ENCODE data around the gene PAPSS2. TPM values are rescaled to one million over a fixed set of nuclear protein-coding genes. Genes with fewer than 3 reads are reported as not detected.
"Not testable (repeated sequence)": the region's sequence is repeated elsewhere in the genome, so short reads cannot be mapped to it uniquely, and the experiment has no call there.

The PAPSS2 gene
- total and polyA plus RNA-seq, 2 donors from 2014 or later: 23.5 to 84.2 TPM

- Histone ChIP-seq H3K4me1 (ENCODE audit: control insufficient read depth in 2 of 3, insufficient read depth in 2 of 3, low read depth in 1 of 3, low read length in 3 of 3) (no peaks in the 10 kb centered on the region), H3K27me3 (ENCODE audit: control insufficient read depth, insufficient read depth, low read length) (no peaks in the 10 kb centered on the region), H3K27ac (ENCODE audit: low read depth in 2 of 2, low read length in 2 of 2) (no peak overlapping the region), H3K36me3 (ENCODE audit: control insufficient read depth in 2 of 3, insufficient read depth in 3 of 3, low read length in 3 of 3) (no peaks in the 10 kb centered on the region), H3K9me3 (ENCODE audit: control insufficient read depth in 2 of 3, insufficient read depth in 1 of 3, low read length in 3 of 3) (no peaks in the 10 kb centered on the region), H3K4me3 (ENCODE audit: low read length in 3 of 3) (no peak overlapping the region), H3K9ac (ENCODE audit: low read length in 3 of 3) (no peak overlapping the region)
- intact Hi-C loops (cut with DNase I): no loop called here
- DNase-seq: peak in 2 of 5 donors; percentile 4 to 18
- TF ChIP-seq CTCF (IDR thresholded peaks at IDR 0.05; ENCODE audit: borderline replicate concordance, extremely low read depth, insufficient read depth): no peak
- no peak for FAIRE-seq
Measured at GRCh38 chr10:87618566-87619423, 40.9 kb upstream of the PAPSS2 start.

GRCh38 chr10:87619705-87620104 lies 40.0 kb upstream of the PAPSS2 start:
- Histone ChIP-seq H3K4me3 (ENCODE audit: low read length in 3 of 3) (no peak overlapping the region), H3K36me3 (ENCODE audit: control insufficient read depth in 2 of 3, insufficient read depth in 3 of 3, low read length in 3 of 3) (no peaks in the 10 kb centered on the region), H3K9me3 (ENCODE audit: control insufficient read depth in 2 of 3, insufficient read depth in 1 of 3, low read length in 3 of 3) (no peaks in the 10 kb centered on the region), H3K27me3 (ENCODE audit: control insufficient read depth, insufficient read depth, low read length) (no peaks in the 10 kb centered on the region), H3K9ac (ENCODE audit: low read length in 3 of 3) (no peak overlapping the region), H3K4me1 (ENCODE audit: control insufficient read depth in 2 of 3, insufficient read depth in 2 of 3, low read depth in 1 of 3, low read length in 3 of 3) (no peaks in the 10 kb centered on the region), H3K27ac (ENCODE audit: low read depth in 2 of 2, low read length in 2 of 2) (no peak overlapping the region)
- TF ChIP-seq CTCF (IDR thresholded peaks at IDR 0.05; ENCODE audit: borderline replicate concordance, extremely low read depth, insufficient read depth): no peak
- DNase-seq (no peak), FAIRE-seq (no peak)
- intact Hi-C loops (cut with DNase I): no loop called here

- H3K9me3 ChIP-seq (ENCODE audit: control insufficient read depth in 2 of 3, insufficient read depth in 1 of 3, low read length in 3 of 3); H3K27me3 ChIP-seq (ENCODE audit: control insufficient read depth, insufficient read depth, low read length); H3K36me3 ChIP-seq (ENCODE audit: control insufficient read depth in 2 of 3, insufficient read depth in 3 of 3, low read length in 3 of 3); H3K4me1 ChIP-seq (ENCODE audit: control insufficient read depth in 2 of 3, insufficient read depth in 2 of 3, low read depth in 1 of 3, low read length in 3 of 3); H3K27ac ChIP-seq (ENCODE audit: low read depth in 2 of 2, low read length in 2 of 2); intact Hi-C loops (cut with DNase I); FAIRE-seq; DNase-seq; H3K9ac ChIP-seq (ENCODE audit: low read length in 3 of 3); H3K4me3 ChIP-seq (ENCODE audit: low read length in 3 of 3): not testable (repeated sequence)
Measured at GRCh38 chr10:87621440-87621839, 38.2 kb upstream of the PAPSS2 start.

- Histone ChIP-seq H3K27ac (ENCODE audit: low read depth in 2 of 2, low read length in 2 of 2) (no peak overlapping the region), H3K9ac (ENCODE audit: low read length in 3 of 3) (no peak overlapping the region), H3K4me1 (ENCODE audit: control insufficient read depth in 2 of 3, insufficient read depth in 2 of 3, low read depth in 1 of 3, low read length in 3 of 3) (no peaks in the 10 kb centered on the region), H3K27me3 (ENCODE audit: control insufficient read depth, insufficient read depth, low read length) (no peaks in the 10 kb centered on the region), H3K4me3 (ENCODE audit: low read length in 3 of 3) (no peak overlapping the region), H3K36me3 (ENCODE audit: control insufficient read depth in 2 of 3, insufficient read depth in 3 of 3, low read length in 3 of 3) (no peaks in the 10 kb centered on the region), H3K9me3 (ENCODE audit: control insufficient read depth in 2 of 3, insufficient read depth in 1 of 3, low read length in 3 of 3) (no peaks in the 10 kb centered on the region)
- TF ChIP-seq CTCF (IDR thresholded peaks at IDR 0.05; ENCODE audit: borderline replicate concordance, extremely low read depth, insufficient read depth): no peak
- FAIRE-seq (no peak), DNase-seq (no peak)
- intact Hi-C loops (cut with DNase I): no loop called here
Measured at GRCh38 chr10:87622314-87623004, 37.2 kb upstream of the PAPSS2 start.
